ENCODE measurements around the gene TNFRSF6B. TPM values are rescaled to one million over a fixed set of nuclear protein-coding genes. Genes with fewer than 3 reads are reported as not detected.

The TNFRSF6B gene
- total RNA-seq, 2 donors from 2014 or later: 9.9 to 13.8 TPM

DNA sequence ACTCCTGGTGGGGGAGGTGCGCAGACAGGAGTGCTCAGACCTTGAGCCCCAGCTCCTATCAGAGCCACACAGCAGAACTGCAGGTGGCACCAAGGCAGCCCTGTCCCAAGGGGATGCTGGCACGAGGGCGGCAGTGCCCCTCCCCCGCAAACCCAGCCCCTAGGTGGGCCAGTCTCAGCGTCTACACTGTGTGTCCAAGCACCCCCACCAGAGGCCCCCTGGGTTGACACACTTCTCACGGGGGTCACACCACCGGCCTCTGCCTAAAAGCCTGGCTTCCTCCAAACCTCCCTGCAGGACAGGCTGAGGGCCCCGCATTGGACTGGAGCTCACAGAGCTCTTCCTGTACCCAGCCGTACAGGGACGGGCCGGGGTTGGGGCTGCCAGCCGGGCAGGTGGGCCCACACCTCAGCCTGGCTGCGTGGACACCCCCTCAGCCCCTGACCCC lies 51.2 kb downstream of the TNFRSF6B start:
- Histone ChIP-seq H3K9me3 (no peaks in the 10 kb centered on the region), H3K27me3 (no peaks in the 10 kb centered on the region), H3K27ac (no peak overlapping the region), H3K4me1 (peaks cover 8% of the 10 kb centered on the region), H3K36me3 (replicated peaks in 1 of 2; ENCODE audit: insufficient read depth in 1 of 2, low read depth in 2 of 2) (peaks cover 0 to 2% of the 10 kb centered on the region in 2 donors), H3K4me3 (no peak overlapping the region)
- DNase-seq (no peak), ATAC-seq (no peak)
- TF ChIP-seq, protein P1, sequence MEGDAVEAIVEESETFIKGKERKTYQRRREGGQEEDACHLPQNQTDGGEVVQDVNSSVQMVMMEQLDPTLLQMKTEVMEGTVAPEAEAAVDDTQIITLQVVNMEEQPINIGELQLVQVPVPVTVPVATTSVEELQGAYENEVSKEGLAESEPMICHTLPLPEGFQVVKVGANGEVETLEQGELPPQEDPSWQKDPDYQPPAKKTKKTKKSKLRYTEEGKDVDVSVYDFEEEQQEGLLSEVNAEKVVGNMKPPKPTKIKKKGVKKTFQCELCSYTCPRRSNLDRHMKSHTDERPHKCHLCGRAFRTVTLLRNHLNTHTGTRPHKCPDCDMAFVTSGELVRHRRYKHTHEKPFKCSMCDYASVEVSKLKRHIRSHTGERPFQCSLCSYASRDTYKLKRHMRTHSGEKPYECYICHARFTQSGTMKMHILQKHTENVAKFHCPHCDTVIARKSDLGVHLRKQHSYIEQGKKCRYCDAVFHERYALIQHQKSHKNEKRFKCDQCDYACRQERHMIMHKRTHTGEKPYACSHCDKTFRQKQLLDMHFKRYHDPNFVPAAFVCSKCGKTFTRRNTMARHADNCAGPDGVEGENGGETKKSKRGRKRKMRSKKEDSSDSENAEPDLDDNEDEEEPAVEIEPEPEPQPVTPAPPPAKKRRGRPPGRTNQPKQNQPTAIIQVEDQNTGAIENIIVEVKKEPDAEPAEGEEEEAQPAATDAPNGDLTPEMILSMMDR (IDR thresholded peaks at IDR 0.05): no peak
- no peak for TF ChIP-seq POLR2A (IDR thresholded peaks at IDR 0.05)
- intact Hi-C loops (cut with DNase I): no loop called here
- 42% methylated on average over 12 of the region's 13 CpGs; no CpG with 5 or more reads in 1 of the 2 donors for WGBS, 2 donors

Small RNA genes lying within 50 kb of the gene (small RNA-seq; reads per million reads assigned to genes)
- not detected for gene LIME1
- gene TNFRSF6B: not detected

Other genes with a start within 250 kb of the TNFRSF6B start
- 1 to 10 TPM; 1.8 to 3.0 TPM for gene KCNQ2, start 224.0 kb upstream of the TNFRSF6B start, total RNA-seq
- 10 to 100 TPM; 21.0 to 23.1 TPM for gene EEF1A2, start 197.6 kb upstream of the TNFRSF6B start, total RNA-seq
- gene PPDPF, start 175.9 kb upstream of the TNFRSF6B start, total RNA-seq: 100 to 1,000 TPM in 1 of 2 donors, 10 to 100 TPM in 1; 69.9 to 106 TPM
- 1 to 10 TPM; 3.0 to 5.4 TPM for gene PTK6, start 159.3 kb upstream of the TNFRSF6B start, total RNA-seq
- gene SRMS, start 148.9 kb upstream of the TNFRSF6B start, total RNA-seq: not detected
- gene FNDC11, start 142.5 kb upstream of the TNFRSF6B start, total RNA-seq: 1 to 10 TPM in 1 of 2 donors, under 1 TPM in 1; 0.66 to 2.9 TPM
- gene HELZ2, start 122.4 kb upstream of the TNFRSF6B start, total RNA-seq: 10 to 100 TPM; 20.8 to 33.3 TPM
- gene GMEB2, start 69.6 kb upstream of the TNFRSF6B start, total RNA-seq: 1 to 10 TPM; 8.9 to 9.9 TPM
- gene STMN3, start 43.2 kb upstream of the TNFRSF6B start, total RNA-seq: 1 to 10 TPM; 5.6 to 7.8 TPM
- 10 to 100 TPM in 1 of 2 donors, 1 to 10 TPM in 1; 7.3 to 50.4 TPM for gene RTEL1, start 38.3 kb upstream of the TNFRSF6B start, total RNA-seq
- gene ARFRP1, start 11.3 kb downstream of the TNFRSF6B start, total RNA-seq: 10 to 100 TPM; 22.6 to 23.4 TPM
- 10 to 100 TPM; 16.6 to 53.1 TPM for gene ZGPAT, start 11.4 kb downstream of the TNFRSF6B start, total RNA-seq
- 10 to 100 TPM in 1 of 2 donors, 1 to 10 TPM in 1; 4.9 to 14.0 TPM for gene LIME1, start 40.0 kb downstream of the TNFRSF6B start, total RNA-seq
- gene SLC2A4RG, start 43.1 kb downstream of the TNFRSF6B start, total RNA-seq: 10 to 100 TPM; 30.9 to 69.5 TPM
- gene ZBTB46, start 134.6 kb downstream of the TNFRSF6B start, total RNA-seq: 1 to 10 TPM; 4.3 to 5.4 TPM
- not detected for gene ABHD16B, start 164.8 kb downstream of the TNFRSF6B start, total RNA-seq
- 10 to 100 TPM; 31.4 to 47.1 TPM for gene TPD52L2, start 168.6 kb downstream of the TNFRSF6B start, total RNA-seq
- 10 to 100 TPM; 32.9 to 44.2 TPM for gene DNAJC5, start 198.5 kb downstream of the TNFRSF6B start, total RNA-seq